Naive thymus-derived CD4-positive, alpha-beta T cell (primary cell): ENCODE results near the gene HEXIM2. TPM values are rescaled to one million over a fixed set of nuclear protein-coding genes. Genes with fewer than 3 reads are reported as not detected.
"Not testable (repeated sequence)": the region's sequence is repeated elsewhere in the genome, so short reads cannot be mapped to it uniquely, and the experiment has no call there.

Experiments
- ATAC-seq: fragments of 150-1000 bp; cut with Tn5 transposase; 2 replicates; pipeline ENCODE4 v1.10.0; 2021; ENCODE audit warnings: mild to moderate bottlenecking, moderate library complexity
- CTCF ChIA-PET: fragments of 350-600 bp; sonication (Branson Sonifier 250); formaldehyde crosslinking; loops from one replicate; lab custom pipeline; 2021; ENCODE audit warnings: antibody characterized with exemption; lab: Charles Lee
- POLR2A ChIA-PET: fragments of 350-600 bp; sonication (Branson Sonifier 250); formaldehyde crosslinking; loops from one replicate; lab custom pipeline; 2021; ENCODE audit warnings: antibody characterized with exemption, inconsistent platforms; lab: Charles Lee
- DNase-seq, 9 donors: peaks; one replicate each; pipeline versions ENCODE4 v3.0.0 to v3.0.0-alpha.2; 2020 to 2022; ENCODE audit warnings: mixed read lengths in 1 of 9
- H3K27ac ChIP-seq: one replicate; pipeline ENCODE4 v1.7.0; 2013; ENCODE audit warnings: mild to moderate bottlenecking, low read depth, low read length, moderate library complexity
- H3K27me3 ChIP-seq, 2 donors: one replicate each; pipeline ENCODE4 v1.7.0; 2013; ENCODE audit warnings: low read length in 2 of 2, mild to moderate bottlenecking in 2 of 2, moderate library complexity in 2 of 2; ENCODE audit not compliant: control insufficient read depth in 2 of 2, insufficient read depth in 2 of 2
- H3K36me3 ChIP-seq, 3 experiments: 1 replicate in 2 of 3; 2 replicates in 1 of 3; pipeline ENCODE4 v1.7.0; 2013; ENCODE audit warnings: low read length in 3 of 3, mild to moderate bottlenecking in 3 of 3, moderate library complexity in 1 of 3; ENCODE audit not compliant: insufficient read depth in 3 of 3, control insufficient read depth in 2 of 3
- H3K4me1 ChIP-seq, 2 donors: one replicate each; pipeline ENCODE4 v1.7.0; 2013; ENCODE audit warnings: low read length in 2 of 2, mild to moderate bottlenecking in 2 of 2, moderate library complexity in 1 of 2; ENCODE audit not compliant: control insufficient read depth in 2 of 2, insufficient read depth in 2 of 2
- H3K4me3 ChIP-seq: 2 replicates; pipeline ENCODE4 v1.7.0; 2013; ENCODE audit warnings: mild to moderate bottlenecking, low read length
- H3K9me3 ChIP-seq, 3 experiments: 1 replicate in 2 of 3; 2 replicates in 1 of 3; pipeline ENCODE4 v1.7.0; 2013; ENCODE audit warnings: low read length in 3 of 3; ENCODE audit not compliant: control insufficient read depth in 2 of 3
- H3K27ac Mint-ChIP-seq, 9 donors: one replicate each; pipeline ENCODE4 v1.8.0; 2020 to 2022; ENCODE audit warnings: mixed read lengths in 9 of 9, mild to moderate bottlenecking in 8 of 9, moderate library complexity in 5 of 9, inconsistent platforms in 2 of 9
- H3K27me3 Mint-ChIP-seq, 5 donors: one replicate each; pipeline ENCODE4 v1.8.0; 2021 to 2022; ENCODE audit warnings: mixed read lengths in 5 of 5, mild to moderate bottlenecking in 1 of 5
- H3K36me3 Mint-ChIP-seq, 5 donors: one replicate each; pipeline ENCODE4 v1.8.0; 2020 to 2022; ENCODE audit warnings: mixed read lengths in 5 of 5, mild to moderate bottlenecking in 3 of 5, inconsistent platforms in 1 of 5
- H3K4me1 Mint-ChIP-seq, 7 donors: one replicate each; pipeline ENCODE4 v1.8.0; 2020 to 2022; ENCODE audit warnings: mixed read lengths in 7 of 7, mild to moderate bottlenecking in 3 of 7, inconsistent platforms in 1 of 7
- H3K4me3 Mint-ChIP-seq, 10 donors: one replicate each; pipeline ENCODE4 v1.8.0; 2020 to 2022; ENCODE audit warnings: mild to moderate bottlenecking in 10 of 10, mixed read lengths in 10 of 10, moderate library complexity in 6 of 10, inconsistent platforms in 2 of 10
- H3K9me3 Mint-ChIP-seq, 11 donors: one replicate each; pipeline ENCODE4 v1.8.0; 2020 to 2022; ENCODE audit warnings: mixed read lengths in 11 of 11, mild to moderate bottlenecking in 4 of 11, inconsistent platforms in 1 of 11, moderate library complexity in 1 of 11
- intact Hi-C, 2 donors: fragments of 100-400 bp; cut with micrococcal nuclease; formaldehyde crosslinking; loops; one replicate each; pipeline ENCODE4 v1.15.1; 2023
- polyA plus RNA-seq, 2 donors: library from polyadenylated mRNA; unstranded; fragments of 300-500 nt; fragmentation: Illumina TruSeq; gene quantifications; one replicate each; pipeline ENCODE4 v1.2.3, GENCODE V29; 2021
- total RNA-seq, 6 experiments: library from RNA in 5 of 6; stranded (reverse) in 5 of 6; gene quantifications; 1 replicate in 5 of 6; 2 replicates in 1 of 6; pipeline ENCODE4 v1.2.3 and lab custom pipeline; 2021 to 2026

Gene HEXIM2
- total and polyA plus RNA-seq, 7 experiments from 2014 or later: 2.2 to 8.2 (median 3.2) TPM

- intact Hi-C loops: no loop called here
- no peaks in the 10 kb centered on the region for H3K27me3 ChIP-seq
- H3K4me3 ChIP-seq: no peak overlapping the region
- DNase-seq: no peak
- Mint-ChIP-seq H3K4me1 (peaks cover 0 to 2% (median 0%) of the 10 kb centered on the region in 7 donors), H3K4me3 (no peak overlapping the region), H3K27me3 (peaks cover 0 to 15% (median 6%) of the 10 kb centered on the region in 5 donors), H3K27ac (no peak overlapping the region), H3K36me3 (no peaks in the 10 kb centered on the region), H3K9me3 (no peaks in the 10 kb centered on the region)
- H3K4me1 ChIP-seq: no peaks in the 10 kb centered on the region
- no peaks in the 10 kb centered on the region for H3K36me3 ChIP-seq
- no peak overlapping the region for H3K27ac ChIP-seq
- CTCF ChIA-PET: no interaction called here
- POLR2A ChIA-PET: no interaction called here
- no peaks in the 10 kb centered on the region for H3K9me3 ChIP-seq
- ATAC-seq: no peak
These were observed 41.1 kb upstream of the HEXIM2 start for GRCh38 chr17:45120558-45120957.

- Mint-ChIP-seq H3K27me3 (peaks cover 0 to 15% (median 6%) of the 10 kb centered on the region in 5 donors), H3K27ac (no peak overlapping the region)
- POLR2A ChIA-PET: no interaction called here
These were observed 40.6 kb upstream of the HEXIM2 start for GRCh38 chr17:45121055-45121454.

GRCh38 chr17:45123076-45123770 lies 38.5 kb upstream of the HEXIM2 start:
- ATAC-seq: no peak
- CTCF ChIA-PET: interaction anchor here (0.7 kb wide), 1 partner anchor 12 kb away, joined by 3 read pairs; the partner anchor contains the start of gene ACBD4
- no peaks in the 10 kb centered on the region for H3K9me3 Mint-ChIP-seq
- POLR2A ChIA-PET: interaction anchor here (0.7 to 1.1 kb wide), 2 partner anchors 23 to 27 kb away, joined by 3 to 4 read pairs; no protein-coding TSS in a partner anchor
- no peak for DNase-seq
- Histone ChIP-seq H3K36me3 (no peaks in the 10 kb centered on the region), H3K27ac (no peak overlapping the region), H3K4me3 (no peak overlapping the region), H3K4me1 (no peaks in the 10 kb centered on the region), H3K27me3 (no peaks in the 10 kb centered on the region), H3K9me3 (no peaks in the 10 kb centered on the region)
- no peak overlapping the region for H3K4me3 Mint-ChIP-seq
- intact Hi-C loops: no loop called here
- H3K27me3 Mint-ChIP-seq: peaks cover 0 to 15% (median 6%) of the 10 kb centered on the region in 5 donors
- no peaks in the 10 kb centered on the region for H3K36me3 Mint-ChIP-seq
- no peak overlapping the region for H3K27ac Mint-ChIP-seq
- peaks cover 0 to 2% (median 0%) of the 10 kb centered on the region in 7 donors for H3K4me1 Mint-ChIP-seq

More at GRCh38 chr17:45121055-45121454, 40.6 kb upstream of the HEXIM2 start:
- Histone ChIP-seq H3K4me1 (no peaks in the 10 kb centered on the region), H3K27ac (no peak overlapping the region), H3K36me3 (no peaks in the 10 kb centered on the region), H3K9me3 (no peaks in the 10 kb centered on the region), H3K27me3 (no peaks in the 10 kb centered on the region), H3K4me3 (no peak overlapping the region)
- CTCF ChIA-PET: no interaction called here
- H3K36me3 Mint-ChIP-seq: no peaks in the 10 kb centered on the region
- no peak overlapping the region for H3K4me3 Mint-ChIP-seq
- intact Hi-C loops: no loop called here
- DNase-seq (no peak), ATAC-seq (no peak)
- H3K9me3 Mint-ChIP-seq: no peaks in the 10 kb centered on the region
- H3K4me1 Mint-ChIP-seq: peaks cover 0 to 2% (median 0%) of the 10 kb centered on the region in 7 donors

- Mint-ChIP-seq H3K9me3 (no peaks in the 10 kb centered on the region), H3K27me3 (peaks cover 0 to 15% (median 6%) of the 10 kb centered on the region in 5 donors), H3K27ac (no peak overlapping the region), H3K4me3 (no peak overlapping the region), H3K36me3 (no peaks in the 10 kb centered on the region), H3K4me1 (peaks cover 0 to 2% (median 0%) of the 10 kb centered on the region in 7 donors)
- DNase-seq (no peak), ATAC-seq (peak; percentile 88)
- H3K4me1 ChIP-seq: no peaks in the 10 kb centered on the region
- ChIA-PET POLR2A (interaction anchor here (1.1 kb wide), 1 partner anchor 26 kb away, joined by 3 read pairs; no protein-coding TSS in a partner anchor), CTCF (interaction anchor here (0.6 kb wide), 1 partner anchor 9 kb away, joined by 6 read pairs; no protein-coding TSS in a partner anchor)
- no peaks in the 10 kb centered on the region for H3K9me3 ChIP-seq
- H3K27me3 ChIP-seq: no peaks in the 10 kb centered on the region
- no peak overlapping the region for H3K4me3 ChIP-seq
- intact Hi-C loops: no loop called here
- H3K36me3 ChIP-seq: no peaks in the 10 kb centered on the region
- no peak overlapping the region for H3K27ac ChIP-seq
These were observed 37.5 kb upstream of the HEXIM2 start for GRCh38 chr17:45123930-45124796.

GRCh38 chr17:45124797-45125122 lies 36.9 kb upstream of the HEXIM2 start:
- DNase-seq, H3K4me3 Mint-ChIP-seq, H3K27me3 ChIP-seq, H3K9me3 Mint-ChIP-seq, H3K4me1 ChIP-seq, H3K27ac Mint-ChIP-seq, H3K36me3 ChIP-seq, H3K27ac ChIP-seq, H3K9me3 ChIP-seq, intact Hi-C loops, H3K4me3 ChIP-seq, ATAC-seq, H3K4me1 Mint-ChIP-seq, POLR2A ChIA-PET, H3K36me3 Mint-ChIP-seq: not testable (repeated sequence)
- peaks cover 0 to 15% (median 6%) of the 10 kb centered on the region in 5 donors for H3K27me3 Mint-ChIP-seq
- CTCF ChIA-PET: interaction anchor here (0.6 kb wide), 1 partner anchor 9 kb away, joined by 6 read pairs; no protein-coding TSS in a partner anchor

- CTCF ChIA-PET: no interaction called here
- H3K9me3 Mint-ChIP-seq: no peaks in the 10 kb centered on the region
These were observed 36.2 kb upstream of the HEXIM2 start for GRCh38 chr17:45125509-45125908.

More at GRCh38 chr17:45125509-45125908, 36.2 kb upstream of the HEXIM2 start:
- no peaks in the 10 kb centered on the region for H3K9me3 ChIP-seq
- DNase-seq: no peak
- H3K4me3 Mint-ChIP-seq: no peak overlapping the region
- no peak overlapping the region for H3K27ac Mint-ChIP-seq
- no peaks in the 10 kb centered on the region for H3K36me3 ChIP-seq
- no peak for ATAC-seq
- H3K4me1 Mint-ChIP-seq: peaks cover 0 to 2% (median 0%) of the 10 kb centered on the region in 7 donors
- H3K36me3 Mint-ChIP-seq: no peaks in the 10 kb centered on the region
- H3K4me3 ChIP-seq: no peak overlapping the region
- H3K27ac ChIP-seq: no peak overlapping the region
- H3K4me1 ChIP-seq: no peaks in the 10 kb centered on the region
- POLR2A ChIA-PET: no interaction called here
- H3K27me3 ChIP-seq: no peaks in the 10 kb centered on the region
- peaks cover 0 to 18% (median 6%) of the 10 kb centered on the region in 5 donors for H3K27me3 Mint-ChIP-seq
- intact Hi-C loops: no loop called here
